Calu3 (cell line): ENCODE measurements around the gene BAIAP3. TPM values are rescaled to one million over a fixed set of nuclear protein-coding genes. Genes with fewer than 3 reads are reported as not detected.

Source experiments
- BruUV-seq: library from RNA; stranded (reverse); fragments of 400-500 nt; replicated peaks from 2 replicates; lab custom pipeline; 2021; lab: Mats Ljungman, UMichigan
- CTCF ChIA-PET: fragments of 300-600 bp; sonication (Branson Sonifier 250); formaldehyde crosslinking; loops from one replicate; lab custom pipeline; 2022; ENCODE audit warnings: antibody characterized with exemption; lab: Charles Lee
- DNase-seq: peaks from one replicate; pipeline ENCODE4 v3.0.0; 2022
- H3K27ac Mint-ChIP-seq: one replicate; pipeline ENCODE4 v1.8.0; 2022; ENCODE audit warnings: mixed read lengths; ENCODE audit not compliant: unreplicated experiment
- H3K27me3 Mint-ChIP-seq: one replicate; pipeline ENCODE4 v1.8.0; 2022; ENCODE audit warnings: mixed read lengths; ENCODE audit not compliant: unreplicated experiment
- H3K36me3 Mint-ChIP-seq: one replicate; pipeline ENCODE4 v1.8.0; 2022; ENCODE audit warnings: mild to moderate bottlenecking, moderate library complexity, mixed read lengths; ENCODE audit not compliant: insufficient read depth, unreplicated experiment
- H3K4me1 Mint-ChIP-seq: one replicate; pipeline ENCODE4 v1.8.0; 2022; ENCODE audit warnings: mild to moderate bottlenecking, low read depth, mixed read lengths; ENCODE audit not compliant: unreplicated experiment
- H3K4me3 Mint-ChIP-seq: one replicate; pipeline ENCODE4 v1.8.0; 2022; ENCODE audit warnings: mild to moderate bottlenecking, low read depth, moderate library complexity, mixed read lengths; ENCODE audit not compliant: unreplicated experiment
- H3K9me3 Mint-ChIP-seq: one replicate; pipeline ENCODE4 v1.8.0; 2022; ENCODE audit warnings: low read depth, mixed read lengths; ENCODE audit not compliant: unreplicated experiment
- CTCF ChIP-seq: fragments of 200-600 bp; IDR thresholded peaks from one replicate; pipeline ENCODE4 v1.8.0; 2022; ENCODE audit warnings: antibody characterized with exemption; ENCODE audit not compliant: unreplicated experiment
- intact Hi-C: fragments of 100-400 bp; cut with micrococcal nuclease; formaldehyde crosslinking; loops from one replicate; pipeline ENCODE4 v1.10.0; 2022; ENCODE audit not compliant: unreplicated experiment
- total RNA-seq: library from RNA; stranded (reverse); gene quantifications from 2 replicates; pipeline ENCODE4 v1.2.3, GENCODE V29; 2022

The BAIAP3 gene
- total RNA-seq, 1 experiment from 2014 or later: 2.4 TPM

GRCh38 chr16:1342526-1343427 lies 9.3 kb downstream of the BAIAP3 start:
- Mint-ChIP-seq H3K9me3 (no peaks in the 10 kb centered on the region), H3K27ac (peak overlapping the region; percentile 89), H3K36me3 (peaks cover 38% of the 10 kb centered on the region), H3K27me3 (peaks cover 16% of the 10 kb centered on the region), H3K4me3 (peak overlapping the region; percentile 95), H3K4me1 (peaks cover 13% of the 10 kb centered on the region)
- BruUV-seq: no TSS peak
- TF ChIP-seq CTCF: no peak
- peak; percentile 99 for DNase-seq
- intact Hi-C loops: no loop called here
- CTCF ChIA-PET: interaction anchor here (0.6 to 1.2 kb wide), 8 partner anchors 10 to 528 kb away, joined by 3 to 14 read pairs (median 4); partner anchors contain the start of gene BAIAP3

- intact Hi-C loops: no loop called here
- Mint-ChIP-seq H3K36me3 (peaks cover 42% of the 10 kb centered on the region), H3K9me3 (no peaks in the 10 kb centered on the region), H3K27ac (peak overlapping the region; percentile 89), H3K4me1 (peaks cover 13% of the 10 kb centered on the region), H3K27me3 (peaks cover 16% of the 10 kb centered on the region), H3K4me3 (peak overlapping the region; percentile 95)
- CTCF ChIA-PET: interaction anchor here (0.8 to 1.2 kb wide), 3 partner anchors 10 to 23 kb away, joined by 3 to 14 read pairs (median 4); partner anchors contain the start of gene BAIAP3
- BruUV-seq: no TSS peak
- no peak for DNase-seq
- TF ChIP-seq CTCF: no peak
These were observed 10.2 kb downstream of the BAIAP3 start for GRCh38 chr16:1343428-1344242.

- no peaks in the 10 kb centered on the region for H3K9me3 Mint-ChIP-seq
- no peak for DNase-seq
- H3K4me1 Mint-ChIP-seq: peaks cover 13% of the 10 kb centered on the region
- H3K27me3 Mint-ChIP-seq: peaks cover 16% of the 10 kb centered on the region
- intact Hi-C loops: no loop called here
- no peak for TF ChIP-seq CTCF
- H3K4me3 Mint-ChIP-seq: peak overlapping the region; percentile 95
- BruUV-seq: no TSS peak
- peaks cover 42% of the 10 kb centered on the region for H3K36me3 Mint-ChIP-seq
- CTCF ChIA-PET: interaction anchor here (0.8 kb wide), 1 partner anchor 22 kb away, joined by 4 read pairs; no protein-coding TSS in a partner anchor
- H3K27ac Mint-ChIP-seq: no peak overlapping the region
These were observed 11.1 kb downstream of the BAIAP3 start for GRCh38 chr16:1344499-1344898.

GRCh38 chr16:1345087-1345486 lies 11.6 kb downstream of the BAIAP3 start:
- Mint-ChIP-seq H3K36me3 (peaks cover 42% of the 10 kb centered on the region), H3K27me3 (peaks cover 16% of the 10 kb centered on the region), H3K4me3 (no peak overlapping the region), H3K4me1 (peaks cover 13% of the 10 kb centered on the region), H3K9me3 (no peaks in the 10 kb centered on the region), H3K27ac (no peak overlapping the region)
- TF ChIP-seq CTCF: no peak
- DNase-seq: no peak
- BruUV-seq: no TSS peak
- CTCF ChIA-PET: interaction anchor here (0.7 kb wide), 1 partner anchor 44 kb away, joined by 4 read pairs; no protein-coding TSS in a partner anchor
- intact Hi-C loops: no loop called here
